GM19467 (cell line): ENCODE data around the gene STX19.
"Not testable (repeated sequence)": the region's sequence is repeated elsewhere in the genome, so short reads cannot be mapped to it uniquely, and the experiment has no call there.

Experiments used
- ATAC-seq: cut with Tn5 transposase; IDR thresholded peaks from one replicate; pipeline ENCODE4 v1.9.1; 2021; ENCODE audit warnings: mild to moderate bottlenecking, moderate library complexity; ENCODE audit not compliant: unreplicated experiment

The STX19 gene, protein sequence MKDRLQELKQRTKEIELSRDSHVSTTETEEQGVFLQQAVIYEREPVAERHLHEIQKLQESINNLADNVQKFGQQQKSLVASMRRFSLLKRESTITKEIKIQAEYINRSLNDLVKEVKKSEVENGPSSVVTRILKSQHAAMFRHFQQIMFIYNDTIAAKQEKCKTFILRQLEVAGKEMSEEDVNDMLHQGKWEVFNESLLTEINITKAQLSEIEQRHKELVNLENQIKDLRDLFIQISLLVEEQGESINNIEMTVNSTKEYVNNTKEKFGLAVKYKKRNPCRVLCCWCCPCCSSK

DNA sequence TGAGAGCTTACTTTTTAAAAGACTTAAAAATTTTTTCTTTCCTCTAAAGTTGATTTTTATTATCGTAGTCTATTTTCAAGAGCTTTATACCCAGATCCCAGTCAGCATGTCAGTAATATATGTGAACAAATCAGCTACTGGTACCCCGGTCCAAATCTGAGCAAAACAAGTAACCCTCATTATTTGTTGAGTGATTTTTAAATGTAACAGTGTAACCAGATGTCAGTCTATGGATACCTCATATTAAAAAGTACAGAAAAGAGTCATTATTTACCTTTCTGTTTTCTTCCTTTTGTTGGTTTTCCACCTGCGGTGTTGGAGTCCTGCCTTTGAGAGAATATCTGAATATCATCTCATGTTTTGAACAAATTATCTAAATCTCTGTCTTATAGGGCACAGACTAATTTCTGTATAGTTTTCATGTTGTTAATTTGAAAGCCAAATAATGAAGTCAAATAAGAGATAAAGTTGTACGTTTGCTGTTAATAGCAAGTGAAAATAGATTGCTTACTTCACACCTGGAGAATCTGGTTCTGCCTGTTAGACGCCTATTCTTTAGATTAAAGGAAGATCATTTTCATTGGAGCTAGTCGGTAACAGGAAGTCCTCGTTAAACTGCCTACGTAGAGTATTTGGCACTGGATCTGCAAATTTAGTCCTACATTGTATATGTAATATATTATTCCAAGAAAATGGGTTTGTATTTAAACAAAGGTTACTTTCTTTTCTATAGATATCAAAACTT is at the start of gene STX19:
TSS of gene STX19 (minus strand) at position 505 of the 745 bp plus-strand sequence. CDS start 13,328 bp downstream, outside the sequence.
- ATAC-seq, result no peak

DNA sequence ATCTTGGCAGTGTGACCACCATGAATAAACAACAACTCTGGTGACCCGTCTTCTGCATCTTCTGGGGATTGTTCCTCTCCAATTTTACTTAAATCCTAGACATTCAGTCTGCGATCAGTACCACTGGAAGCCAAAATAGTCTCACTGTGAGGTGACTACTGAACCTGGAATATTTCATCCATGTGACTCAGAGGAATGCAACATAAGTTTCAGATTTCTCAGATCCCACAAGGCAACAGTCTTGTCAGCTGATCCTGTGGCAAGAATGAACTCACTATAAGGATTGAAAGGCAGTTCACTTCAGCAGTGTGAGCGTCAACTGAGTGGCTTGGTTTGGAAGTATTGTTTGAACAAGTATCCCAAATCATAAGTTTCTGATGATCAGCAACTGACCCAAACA is 47.7 kb upstream of the STX19 start:
- no peak for ATAC-seq

DNA sequence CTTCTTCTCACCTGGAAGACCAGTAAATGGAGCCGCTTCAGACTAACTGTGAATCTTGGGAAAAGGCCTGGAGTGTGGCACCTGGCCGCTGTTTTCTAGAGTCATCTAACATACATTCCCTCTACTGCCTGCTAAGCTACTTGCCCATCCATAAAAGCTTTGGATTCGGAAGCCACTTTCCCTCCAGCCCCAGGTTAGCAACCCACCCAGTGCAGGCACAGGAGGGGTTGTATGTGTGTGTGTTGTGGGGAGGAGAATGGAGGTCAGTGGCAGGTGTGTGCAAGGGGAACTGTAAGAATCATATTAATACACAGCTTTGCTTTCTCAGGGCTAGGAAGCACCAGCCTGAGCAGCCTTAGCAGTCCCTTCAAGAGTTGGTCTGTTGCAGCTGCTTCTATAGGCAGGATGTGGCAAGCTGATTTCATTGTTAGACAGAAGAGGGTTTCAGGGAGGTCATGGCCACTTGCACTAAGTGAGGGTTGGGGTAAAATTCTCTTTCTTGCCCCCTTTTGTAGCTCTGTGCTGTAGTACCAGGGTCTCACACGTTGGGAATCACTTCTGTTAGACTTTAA is 43.4 kb upstream of the STX19 start:
- peak; percentile 72 for ATAC-seq

DNA sequence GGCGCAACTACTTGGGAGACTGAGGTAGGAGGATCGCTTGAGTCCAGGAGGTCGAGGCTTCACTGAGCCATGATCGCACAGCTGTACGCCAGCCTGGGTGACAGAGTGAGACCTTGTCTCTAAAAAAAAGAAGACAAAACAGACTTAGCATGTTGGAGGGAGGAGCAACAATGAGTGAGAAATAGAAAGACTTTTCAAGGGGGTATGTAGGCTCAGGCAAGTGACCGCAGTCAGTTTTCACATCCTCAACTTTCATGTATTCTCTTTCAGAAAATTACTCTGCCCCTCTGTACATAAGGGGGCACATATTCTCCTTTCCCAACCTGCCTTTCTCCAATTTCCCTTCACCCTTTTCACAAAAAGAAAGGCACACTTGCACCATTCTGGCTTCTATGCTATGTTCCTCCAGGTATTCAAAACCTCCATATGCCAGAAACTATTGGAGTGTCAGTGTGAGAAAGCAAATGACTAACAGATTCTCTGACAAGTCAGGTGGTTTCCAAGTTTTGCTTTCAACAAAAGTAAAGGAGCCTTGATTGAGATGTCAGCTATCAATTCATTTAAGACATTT is 42.0 kb upstream of the STX19 start:
- peak; percentile 68 for ATAC-seq

DNA sequence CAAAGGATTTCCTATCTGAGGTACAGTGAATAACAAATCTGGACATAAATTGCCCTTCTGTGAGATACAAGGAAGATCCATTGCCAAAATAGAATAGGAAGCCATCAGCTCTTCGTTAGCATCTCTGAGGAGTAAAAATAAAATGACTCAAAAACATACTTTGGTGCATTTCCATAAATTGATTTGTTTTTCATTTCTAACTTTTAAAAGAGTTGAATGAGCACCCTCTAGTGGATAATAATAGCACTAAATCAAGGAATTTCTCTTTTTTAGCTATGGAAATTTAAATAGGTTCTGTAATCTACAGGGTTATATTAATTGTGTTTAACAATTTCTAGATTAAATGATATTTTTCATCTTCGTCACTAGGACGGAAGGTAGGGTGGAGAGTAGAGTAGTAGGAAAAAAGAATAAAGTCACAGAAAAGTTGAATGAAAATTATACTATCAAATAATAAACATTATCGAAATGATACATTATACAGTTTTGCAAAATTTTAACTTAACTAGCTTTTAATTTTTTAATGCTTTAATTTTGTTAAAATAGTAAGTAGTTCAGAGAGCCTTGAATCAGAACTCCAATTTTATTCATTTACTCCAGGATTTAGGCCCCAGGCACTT is 40.9 kb upstream of the STX19 start:
- no peak for ATAC-seq

DNA sequence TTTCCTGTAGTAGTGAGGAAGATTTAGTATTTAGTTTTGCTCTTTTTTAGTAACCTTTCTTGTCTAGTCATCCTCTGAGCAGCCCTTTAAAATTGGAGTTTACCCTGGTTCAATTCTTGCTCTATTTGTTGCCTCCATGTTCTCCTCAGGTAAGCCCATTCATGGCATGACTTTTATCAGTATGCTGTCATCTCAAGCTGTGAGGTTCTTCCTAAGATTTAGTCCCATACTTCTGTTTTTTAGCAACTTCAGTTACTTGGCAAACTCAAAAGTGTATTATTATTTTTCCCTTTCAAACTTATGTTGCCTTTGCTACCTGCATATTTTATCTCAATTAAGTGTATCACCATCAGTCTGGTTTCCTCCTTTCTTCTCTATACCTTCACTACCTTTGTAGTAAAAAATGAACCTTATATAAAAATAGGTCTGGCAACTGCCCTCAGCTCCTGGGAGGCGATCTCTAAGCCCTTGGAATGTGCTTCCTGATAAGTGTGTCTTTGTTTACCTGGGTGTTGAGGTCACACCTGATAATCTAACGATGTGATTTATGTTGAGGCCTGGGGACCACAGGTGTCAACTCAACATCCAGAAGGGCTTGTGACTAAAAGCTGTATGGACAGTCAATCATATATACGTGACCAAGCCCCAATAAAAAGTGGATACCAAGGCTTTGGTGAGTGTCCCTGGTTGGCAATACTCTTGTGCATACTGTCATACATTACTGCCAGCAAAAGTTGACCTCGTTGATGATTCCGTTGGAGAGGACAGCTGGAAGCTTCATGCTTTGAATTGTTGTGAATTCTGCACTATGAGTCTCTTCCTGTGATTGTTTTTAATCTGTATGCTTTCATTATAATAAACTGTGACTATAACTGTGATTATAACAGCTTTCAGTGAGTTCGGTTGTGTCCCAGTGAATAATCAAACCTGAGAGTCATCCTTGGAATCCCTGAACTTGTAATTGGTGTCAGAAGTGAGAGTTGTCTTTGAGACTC is 38.4 kb upstream of the STX19 start:
- no peak for ATAC-seq

DNA sequence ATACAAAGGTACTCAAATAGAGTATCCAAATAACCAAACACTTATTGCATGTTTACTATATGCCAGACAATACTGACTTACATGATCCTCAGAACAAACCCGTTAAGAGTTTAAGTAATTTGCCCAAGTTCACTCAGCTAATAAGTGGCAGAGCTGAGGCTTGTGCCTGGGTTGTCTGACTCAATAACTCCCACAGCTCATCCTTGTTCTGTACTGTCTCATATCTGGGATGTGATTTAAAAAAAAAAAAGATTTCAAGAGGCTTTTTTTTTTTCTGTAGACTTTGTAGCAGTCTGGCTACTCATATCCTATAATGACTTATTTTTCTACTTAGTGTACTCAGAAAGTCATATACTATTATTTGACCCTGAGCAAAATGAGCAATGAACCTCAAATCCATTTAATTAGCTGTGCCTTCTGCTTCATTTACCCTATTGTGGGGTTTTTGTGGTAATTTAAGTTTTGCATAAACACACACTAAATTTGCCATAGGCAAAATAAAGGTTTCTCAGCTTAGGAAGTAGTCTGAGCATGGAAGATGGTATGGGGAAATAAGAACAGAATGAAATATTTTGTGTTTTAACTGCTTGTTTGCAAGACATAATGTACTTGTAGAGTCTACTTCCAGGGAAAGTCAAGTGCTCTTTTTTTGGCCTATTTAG is 37.6 kb upstream of the STX19 start:
- ATAC-seq, result no peak

DNA sequence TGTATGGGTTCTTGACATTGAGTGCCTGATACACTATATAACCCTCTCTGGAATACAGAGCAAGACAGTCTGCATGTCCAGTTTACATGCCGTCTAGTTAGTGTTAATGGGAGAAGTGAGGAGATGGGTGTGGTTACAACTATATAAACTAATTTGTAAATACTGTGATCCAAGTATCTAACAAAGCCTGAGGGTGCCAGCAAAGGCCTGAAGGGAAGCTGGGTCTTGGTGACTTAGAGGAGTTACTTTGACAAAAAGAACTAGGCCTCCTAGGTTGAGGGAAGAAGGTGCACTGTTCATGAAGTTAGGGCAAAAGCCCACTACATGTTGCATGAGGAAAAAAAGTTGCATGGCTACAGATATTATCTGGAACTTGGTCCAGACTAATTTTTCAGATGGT is 36.7 kb upstream of the STX19 start:
- no peak for ATAC-seq

DNA sequence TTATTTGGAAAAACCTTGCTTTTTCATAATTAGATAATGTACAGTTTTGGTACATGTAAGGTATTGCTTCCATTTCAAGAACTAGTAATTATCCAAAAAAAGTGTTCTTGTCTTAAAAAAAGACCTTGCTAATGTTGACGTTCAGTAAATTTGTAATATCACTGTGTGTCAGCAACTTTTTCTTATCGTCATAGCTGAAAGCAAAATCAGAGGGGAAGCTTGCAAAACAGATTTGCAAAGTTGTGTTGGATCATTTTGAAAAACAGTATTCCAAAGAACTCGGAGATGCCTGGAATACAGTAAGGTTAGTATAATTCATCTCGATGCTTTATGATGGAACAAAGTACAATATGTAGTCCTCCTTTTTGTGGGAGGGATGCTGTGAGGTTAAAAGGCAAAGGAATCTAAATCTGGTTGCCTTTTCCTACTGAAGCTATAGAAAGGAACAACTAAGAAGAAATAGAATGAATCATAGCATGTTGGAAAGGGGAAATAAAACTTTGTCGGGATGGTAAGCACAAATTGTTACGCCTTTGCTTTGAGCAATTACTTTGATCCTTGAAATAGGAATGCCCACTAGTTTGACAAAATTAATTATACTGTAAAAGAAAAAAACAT is 36.0 kb upstream of the STX19 start:
- no peak for ATAC-seq

DNA sequence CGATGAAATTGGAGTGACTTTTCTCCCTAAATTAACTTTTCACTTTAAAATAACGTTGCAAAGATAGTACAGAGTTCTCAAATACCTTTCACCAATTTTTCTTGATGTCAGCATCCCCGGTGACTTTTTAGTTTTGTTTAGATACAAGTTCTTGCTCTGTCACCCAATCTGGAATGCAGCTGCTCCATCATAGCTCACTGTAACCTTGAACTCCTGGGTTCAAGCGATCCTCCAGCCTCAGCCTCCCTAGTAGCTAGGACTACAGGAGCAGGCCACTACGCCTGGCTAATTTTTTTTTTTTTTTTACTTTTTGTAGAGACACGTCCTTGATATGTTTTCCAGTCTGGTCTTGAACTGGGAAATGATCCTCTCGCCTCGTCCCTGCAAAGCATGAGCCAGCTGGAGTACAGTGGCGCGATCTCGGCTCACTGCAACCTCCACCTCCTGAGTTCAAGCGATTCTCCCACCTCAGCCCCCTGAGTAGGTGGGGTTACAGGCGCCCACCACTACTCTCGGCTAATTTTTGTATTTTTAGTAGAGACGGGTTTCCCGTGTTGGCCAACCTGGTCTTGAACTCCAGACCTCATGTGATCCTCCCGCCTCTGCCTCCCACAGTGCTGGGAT is 35.2 kb upstream of the STX19 start:
- ATAC-seq, result no peak

DNA sequence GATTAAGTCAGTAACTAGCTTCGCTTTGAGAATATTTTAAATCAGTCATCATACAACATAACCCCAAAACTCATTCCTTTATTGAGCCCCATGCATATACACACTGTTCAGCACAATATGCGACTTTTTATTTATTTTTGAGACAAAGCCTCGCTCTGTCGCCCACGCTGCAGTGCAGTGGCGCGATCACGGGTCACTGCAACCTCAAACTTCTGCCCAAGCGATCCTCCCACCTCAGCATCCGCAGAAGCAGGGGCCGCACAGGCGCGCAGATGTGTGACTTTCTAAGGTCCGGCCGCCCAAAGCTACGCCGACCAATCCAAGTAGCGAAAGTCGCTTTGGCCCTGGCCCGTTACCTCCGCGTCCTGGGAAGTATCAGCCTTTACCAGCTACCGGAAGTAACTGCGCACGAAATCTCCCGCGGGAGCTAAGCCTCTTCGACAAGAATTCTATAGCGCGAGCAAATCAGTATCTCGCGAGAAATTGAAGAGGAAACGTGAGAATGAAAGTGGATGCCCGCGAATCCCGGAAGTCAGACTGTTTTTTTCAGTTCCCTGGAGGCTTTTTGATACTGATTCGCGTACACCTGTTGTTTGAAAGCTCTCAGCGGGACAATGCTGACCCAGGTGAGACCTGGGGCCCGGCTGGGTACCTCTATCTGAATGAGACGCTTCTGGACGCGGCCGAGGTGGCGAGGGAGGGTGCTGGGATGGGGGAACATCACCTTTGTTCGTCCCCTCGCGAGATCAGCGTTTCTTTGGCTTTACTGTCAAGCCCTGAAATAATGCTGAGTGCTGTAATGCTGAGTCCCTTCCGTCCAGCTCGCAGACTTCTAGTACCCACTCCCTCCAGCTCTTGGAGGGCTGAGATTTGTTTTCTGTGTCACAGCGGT is 34.4 kb upstream of the STX19 start, which contains the start of the genes DHFR2 and NSUN3:
TSS of gene DHFR2 (minus strand) at position 404 of the 892 bp plus-strand sequence. CDS start 1,405 bp downstream, outside the sequence.
TSS of gene NSUN3 (plus strand) at position 549 of the 892 bp plus-strand sequence. CDS start at position 615, 66 bp downstream.
- ATAC-seq, result peak; percentile 95

DNA sequence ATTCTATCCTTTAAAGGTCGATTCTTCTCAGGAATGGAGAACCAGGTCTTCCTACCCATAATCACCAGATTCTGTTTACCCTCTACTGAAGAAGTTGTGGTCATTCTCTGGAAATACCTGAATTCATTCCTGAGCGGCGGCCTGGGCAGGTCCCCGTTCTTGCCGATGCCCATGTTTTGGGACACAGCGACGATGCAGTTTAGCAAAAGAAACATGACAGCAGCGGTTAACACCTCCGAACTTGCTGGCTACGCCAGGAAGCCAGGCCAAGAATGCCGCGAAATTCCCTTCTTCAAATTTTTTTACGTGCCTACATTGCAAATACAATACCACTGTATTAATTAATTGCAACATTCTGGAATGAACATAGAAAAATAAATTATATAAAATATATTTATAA is 32.9 kb upstream of the STX19 start:
- no peak for ATAC-seq

DNA sequence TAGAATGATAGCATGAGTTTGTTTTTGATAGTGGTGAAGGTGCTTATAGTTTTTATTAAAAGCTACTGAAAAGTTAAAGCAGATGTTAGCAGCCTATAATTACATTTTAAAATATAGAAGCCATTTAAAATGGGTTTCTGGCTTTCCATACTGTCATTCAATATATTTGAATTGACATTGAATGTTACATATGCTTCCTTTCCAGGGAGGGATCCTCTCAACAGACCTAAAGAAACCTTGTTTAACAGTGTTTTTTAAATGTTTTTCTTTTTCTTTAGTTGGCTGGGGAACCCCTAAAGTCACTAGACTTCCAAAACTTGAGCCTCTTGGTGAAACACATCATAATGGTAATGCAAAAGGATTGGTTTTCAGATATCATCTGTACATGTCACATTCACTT is 22.1 kb upstream of the STX19 start:
- ATAC-seq, result no peak

DNA sequence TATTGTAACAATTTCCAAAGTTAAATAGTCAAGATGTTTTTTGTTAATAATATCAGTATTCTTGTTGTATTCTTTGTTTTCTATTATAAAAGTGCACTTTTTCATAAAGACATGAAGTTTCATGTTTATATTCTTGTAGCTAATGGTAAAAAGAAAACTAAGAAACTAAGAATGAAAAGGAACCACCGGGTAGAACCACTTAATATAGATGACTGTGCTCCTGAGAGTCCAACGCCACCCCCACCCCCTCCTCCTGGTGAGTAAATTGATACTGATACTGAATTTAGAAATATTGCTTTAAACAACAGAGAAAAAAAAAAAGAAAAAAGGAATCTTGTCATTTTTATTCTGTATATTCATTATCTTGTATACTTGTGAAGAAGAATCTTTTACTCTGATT is 20.9 kb upstream of the STX19 start:
- no peak for ATAC-seq

DNA sequence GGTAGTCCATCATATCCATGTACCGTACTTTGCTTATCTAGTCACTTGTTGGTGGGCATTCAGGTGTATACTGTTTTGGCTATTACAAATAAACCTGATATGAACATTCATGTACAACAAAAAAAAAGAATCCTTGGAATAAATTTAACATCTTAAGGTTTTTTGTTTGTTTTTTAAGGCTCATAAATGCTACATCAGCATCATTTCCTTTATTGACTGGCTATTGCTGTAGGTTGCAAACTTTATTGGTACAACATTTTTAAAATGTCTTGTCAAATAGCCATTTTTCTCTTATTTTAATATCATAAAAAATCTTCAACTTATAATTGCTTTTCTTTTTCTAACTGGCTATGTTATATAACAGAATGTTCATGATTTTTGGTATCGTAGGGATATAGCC is 18.1 kb upstream of the STX19 start:
- no peak for ATAC-seq

DNA sequence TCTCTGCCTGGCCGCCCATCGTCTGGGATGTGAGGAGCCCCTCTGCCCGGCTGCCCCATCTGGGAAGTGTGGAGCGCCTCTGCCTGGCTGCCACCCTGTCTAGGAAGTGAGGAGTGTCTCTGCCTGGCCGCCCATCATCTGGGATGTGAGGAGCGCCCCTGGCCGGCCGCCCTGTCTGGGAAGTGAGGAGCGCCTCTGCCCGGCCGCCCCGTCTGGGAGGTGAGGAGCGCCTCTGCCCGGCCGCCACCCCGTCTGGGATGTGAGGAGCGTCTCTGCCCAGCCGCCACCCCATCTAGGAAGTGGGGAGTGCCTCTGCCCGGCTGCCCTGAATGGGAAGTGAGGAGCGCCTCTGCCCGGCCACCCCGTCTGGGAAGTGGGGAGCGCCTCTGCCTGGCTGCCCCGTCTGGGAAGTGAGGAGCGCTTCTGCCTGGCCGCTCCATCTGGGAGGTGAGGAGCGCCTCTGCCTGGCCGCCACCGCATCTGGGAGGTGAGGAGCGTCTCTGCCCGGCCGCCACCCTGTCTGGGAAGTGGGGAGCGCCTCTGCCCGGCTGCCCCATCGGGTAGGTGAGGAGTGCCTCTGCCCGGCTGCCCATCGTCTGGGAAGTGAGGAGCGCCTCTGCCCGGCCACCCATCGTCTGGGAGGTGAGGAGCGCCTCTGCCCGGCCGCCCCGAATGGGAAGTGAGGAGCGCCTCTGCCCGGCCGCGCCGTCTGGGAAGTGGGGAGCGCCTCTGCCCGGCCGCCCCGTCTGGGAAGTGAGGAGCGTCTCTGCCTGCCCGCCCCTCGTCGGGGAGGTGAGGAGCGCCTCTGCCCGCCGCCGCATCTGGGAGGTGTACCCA is 15.9 kb upstream of the STX19 start:
- not testable (repeated sequence) for ATAC-seq

DNA sequence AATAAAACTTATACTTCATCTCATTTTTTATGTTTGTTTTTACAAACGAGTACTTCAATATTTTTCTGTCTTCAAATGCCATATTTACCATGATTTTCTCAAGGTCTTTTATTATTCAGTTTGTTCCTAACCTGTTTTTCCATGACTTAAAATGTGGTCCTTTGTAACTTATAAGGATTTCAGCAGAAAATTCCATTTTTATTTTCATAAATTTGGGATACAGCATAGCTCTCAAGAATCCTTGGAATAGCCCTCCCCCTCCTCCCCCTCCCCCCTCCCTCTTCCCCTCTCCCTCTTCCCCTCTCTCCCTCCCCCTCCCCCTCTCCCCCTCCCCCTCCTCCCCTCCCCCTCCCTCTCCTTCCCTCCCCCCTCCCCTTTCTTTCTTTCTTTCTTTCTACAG is 14.9 kb upstream of the STX19 start:
- no peak for ATAC-seq
